Effector memory CD4-positive, alpha-beta T cell (primary cell): Measurements from ENCODE around the gene ARF1.
A peak's percentile ranks its signal among the peaks of the same experiment; 100 is the strongest.

Experiments used
- DNase-seq, 3 donors: peaks; one replicate each; pipeline ENCODE4 v3.0.0-alpha.2; 2020
- H3K27ac ChIP-seq: 2 replicates; pipeline ENCODE4 v1.7.0; 2013; ENCODE audit warnings: mild to moderate bottlenecking, low read length, moderate library complexity; ENCODE audit not compliant: insufficient read depth, poor library complexity, severe bottlenecking
- H3K27me3 ChIP-seq: replicated peaks from 2 replicates; pipeline ENCODE4 v1.7.0; 2013; ENCODE audit warnings: mild to moderate bottlenecking, low read length; ENCODE audit not compliant: insufficient read depth, control insufficient read depth, poor library complexity, severe bottlenecking
- H3K36me3 ChIP-seq: 2 replicates; pipeline ENCODE4 v1.7.0; 2013; ENCODE audit warnings: mild to moderate bottlenecking, low read length, moderate library complexity; ENCODE audit not compliant: control insufficient read depth, insufficient read depth
- H3K4me1 ChIP-seq: 2 replicates; pipeline ENCODE4 v1.7.0; 2013; ENCODE audit warnings: low read length, mild to moderate bottlenecking; ENCODE audit not compliant: control insufficient read depth, insufficient read depth, poor library complexity, severe bottlenecking
- H3K4me3 ChIP-seq: 2 replicates; pipeline ENCODE4 v1.7.0; 2013; ENCODE audit warnings: low read length, low read depth, mild to moderate bottlenecking; ENCODE audit not compliant: insufficient read depth, poor library complexity, severe bottlenecking
- H3K9me3 ChIP-seq: 2 replicates; pipeline ENCODE4 v1.7.0; 2013; ENCODE audit warnings: mild to moderate bottlenecking, low read length, moderate library complexity; ENCODE audit not compliant: control insufficient read depth

Gene ARF1

GRCh38 chr1:228095161-228095560 is 12.7 kb downstream of the ARF1 start:
- Histone ChIP-seq H3K27me3 (no peaks in the 10 kb centered on the region), H3K36me3 (peaks cover 47% of the 10 kb centered on the region), H3K27ac (no peak overlapping the region)

DNA sequence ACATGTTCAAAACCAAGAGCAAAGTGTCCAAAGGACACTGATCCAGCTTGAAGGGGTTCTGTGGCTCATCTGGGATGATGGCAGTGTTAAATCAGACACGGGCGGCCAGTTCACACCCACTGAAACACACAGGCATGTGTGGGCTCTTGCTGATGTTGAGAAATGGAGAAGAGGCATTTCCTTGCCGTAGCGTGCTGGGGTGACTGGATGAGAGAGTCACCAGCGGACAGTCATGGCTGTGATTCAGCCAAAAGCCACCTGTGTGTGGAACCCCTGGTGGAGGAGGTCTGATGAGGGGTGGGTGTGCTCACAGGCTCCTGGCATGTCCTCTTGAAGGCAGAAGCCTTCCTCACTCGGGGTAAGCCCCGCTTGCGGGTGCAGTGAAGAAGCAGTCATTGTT is 13.4 kb downstream of the ARF1 start:
- DNase-seq: no peak
- Histone ChIP-seq H3K36me3 (peaks cover 49% of the 10 kb centered on the region), H3K27ac (no peak overlapping the region), H3K27me3 (no peaks in the 10 kb centered on the region), H3K4me3 (no peak overlapping the region), H3K9me3 (peaks cover 4% of the 10 kb centered on the region), H3K4me1 (peaks cover 11% of the 10 kb centered on the region)

More at GRCh38 chr1:228095161-228095560, 12.7 kb downstream of the ARF1 start:
- no peak overlapping the region for H3K4me3 ChIP-seq
- no peak for DNase-seq
- H3K4me1 ChIP-seq: peaks cover 19% of the 10 kb centered on the region
- peaks cover 4% of the 10 kb centered on the region for H3K9me3 ChIP-seq

GRCh38 chr1:228096416-228097332 is 14.2 kb downstream of the ARF1 start:
- no peak overlapping the region for H3K27ac ChIP-seq
- no peak for DNase-seq

DNA sequence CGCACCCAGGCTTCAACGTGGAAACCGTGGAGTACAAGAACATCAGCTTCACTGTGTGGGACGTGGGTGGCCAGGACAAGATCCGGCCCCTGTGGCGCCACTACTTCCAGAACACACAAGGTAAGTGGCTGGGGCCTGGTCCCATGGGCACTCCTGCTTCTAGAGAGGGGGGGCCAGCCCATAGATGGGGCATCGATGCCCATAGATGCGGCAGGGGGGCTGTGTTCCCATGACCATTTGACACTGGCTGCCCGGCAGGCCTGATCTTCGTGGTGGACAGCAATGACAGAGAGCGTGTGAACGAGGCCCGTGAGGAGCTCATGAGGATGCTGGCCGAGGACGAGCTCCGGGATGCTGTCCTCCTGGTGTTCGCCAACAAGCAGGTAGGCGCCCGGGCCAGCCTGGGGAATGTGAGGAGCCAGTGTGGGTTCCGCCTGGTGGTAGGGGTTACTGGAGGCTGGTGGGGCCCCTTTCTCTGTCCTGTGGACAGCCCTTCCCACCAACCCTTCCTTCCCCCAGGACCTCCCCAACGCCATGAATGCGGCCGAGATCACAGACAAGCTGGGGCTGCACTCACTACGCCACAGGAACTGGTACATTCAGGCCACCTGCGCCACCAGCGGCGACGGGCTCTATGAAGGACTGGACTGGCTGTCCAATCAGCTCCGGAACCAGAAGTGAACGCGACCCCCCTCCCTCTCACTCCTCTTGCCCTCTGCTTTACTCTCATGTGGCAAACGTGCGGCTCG is 15.0 kb downstream of the ARF1 start:
- Histone ChIP-seq H3K27ac (no peak overlapping the region), H3K9me3 (peaks cover 4% of the 10 kb centered on the region), H3K36me3 (peaks cover 50% of the 10 kb centered on the region), H3K4me1 (peaks cover 9% of the 10 kb centered on the region), H3K27me3 (no peaks in the 10 kb centered on the region), H3K4me3 (no peak overlapping the region)
- no peak for DNase-seq

More at GRCh38 chr1:228096416-228097332, 14.2 kb downstream of the ARF1 start:
- Histone ChIP-seq H3K27me3 (no peaks in the 10 kb centered on the region), H3K4me1 (peaks cover 9% of the 10 kb centered on the region), H3K36me3 (peaks cover 50% of the 10 kb centered on the region), H3K4me3 (no peak overlapping the region), H3K9me3 (peaks cover 4% of the 10 kb centered on the region)

DNA sequence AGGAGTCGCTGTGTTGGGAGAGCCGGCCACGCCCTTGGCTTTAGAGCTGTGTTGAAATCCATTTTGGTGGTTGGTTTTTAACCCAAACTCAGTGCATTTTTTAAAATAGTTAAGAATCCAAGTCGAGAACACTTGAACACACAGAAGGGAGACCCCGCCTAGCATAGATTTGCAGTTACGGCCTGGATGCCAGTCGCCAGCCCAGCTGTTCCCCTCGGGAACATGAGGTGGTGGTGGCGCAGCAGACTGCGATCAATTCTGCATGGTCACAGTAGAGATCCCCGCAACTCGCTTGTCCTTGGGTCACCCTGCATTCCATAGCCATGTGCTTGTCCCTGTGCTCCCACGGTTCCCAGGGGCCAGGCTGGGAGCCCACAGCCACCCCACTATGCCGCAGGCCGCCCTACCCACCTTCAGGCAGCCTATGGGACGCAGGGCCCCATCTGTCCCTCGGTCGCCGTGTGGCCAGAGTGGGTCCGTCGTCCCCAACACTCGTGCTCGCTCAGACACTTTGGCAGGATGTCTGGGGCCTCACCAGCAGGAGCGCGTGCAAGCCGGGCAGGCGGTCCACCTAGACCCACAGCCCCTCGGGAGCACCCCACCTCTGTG is 15.9 kb downstream of the ARF1 start:
- peaks cover 50% of the 10 kb centered on the region for H3K36me3 ChIP-seq

GRCh38 chr1:228099331-228099732 is 16.8 kb downstream of the ARF1 start:
- DNase-seq: no peak
- H3K36me3 ChIP-seq: peaks cover 45% of the 10 kb centered on the region

More for the DNA sequence above, 15.9 kb downstream of the ARF1 start:
- peaks cover 4% of the 10 kb centered on the region for H3K9me3 ChIP-seq
- H3K4me3 ChIP-seq: no peak overlapping the region
- DNase-seq: no peak
- peaks cover 9% of the 10 kb centered on the region for H3K4me1 ChIP-seq
- no peaks in the 10 kb centered on the region for H3K27me3 ChIP-seq
- no peak overlapping the region for H3K27ac ChIP-seq

DNA sequence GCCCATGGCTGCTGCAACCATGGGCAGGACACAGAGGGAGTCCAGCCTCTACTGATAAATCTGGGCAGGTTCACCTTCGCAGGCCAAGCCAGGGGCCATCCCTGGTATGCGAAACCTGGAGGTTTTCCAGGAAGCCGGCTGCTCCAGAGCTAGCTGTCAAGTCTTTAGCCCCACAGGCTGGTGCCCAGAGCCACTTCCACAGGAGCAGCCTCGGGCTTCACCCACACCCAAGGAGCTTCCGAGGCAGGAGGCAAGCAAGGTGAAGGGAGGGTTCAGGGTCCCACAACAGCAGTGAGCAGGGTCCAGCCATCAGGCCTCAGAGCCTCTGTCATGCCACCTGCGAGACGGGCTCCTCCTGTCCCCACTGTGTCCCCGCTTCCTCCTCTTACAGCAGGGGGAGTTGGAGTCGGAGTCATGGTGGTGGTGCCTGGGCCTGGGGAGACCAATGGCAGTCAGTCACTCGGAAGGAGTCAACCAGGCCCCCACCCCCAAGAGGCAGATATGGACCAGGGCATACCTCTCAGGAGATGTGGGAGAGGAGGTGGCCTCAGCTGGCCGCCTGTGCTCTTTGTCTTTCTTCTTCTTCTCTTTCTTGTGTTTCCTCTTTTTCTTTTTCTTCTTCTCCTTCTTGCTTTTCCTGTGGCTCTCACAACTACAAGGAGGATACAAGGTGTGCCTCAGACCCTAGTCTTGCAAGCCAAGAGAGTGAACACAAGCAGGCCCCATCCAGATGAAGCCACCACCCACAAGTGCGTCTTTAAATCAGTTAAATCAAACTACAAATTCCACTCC is 18.5 kb downstream of the ARF1 start:
- peaks cover 9% of the 10 kb centered on the region for H3K4me1 ChIP-seq
- peak overlapping the region; percentile 91 for H3K27ac ChIP-seq
- peaks cover 48% of the 10 kb centered on the region for H3K36me3 ChIP-seq
- H3K4me3 ChIP-seq: peak overlapping the region; percentile 95
- no peaks in the 10 kb centered on the region for H3K9me3 ChIP-seq
- no peak for DNase-seq
- H3K27me3 ChIP-seq: no peaks in the 10 kb centered on the region

More at GRCh38 chr1:228099331-228099732, 16.8 kb downstream of the ARF1 start:
- Histone ChIP-seq H3K27ac (no peak overlapping the region), H3K4me1 (peaks cover 9% of the 10 kb centered on the region), H3K27me3 (no peaks in the 10 kb centered on the region), H3K9me3 (peaks cover 4% of the 10 kb centered on the region), H3K4me3 (no peak overlapping the region)

DNA sequence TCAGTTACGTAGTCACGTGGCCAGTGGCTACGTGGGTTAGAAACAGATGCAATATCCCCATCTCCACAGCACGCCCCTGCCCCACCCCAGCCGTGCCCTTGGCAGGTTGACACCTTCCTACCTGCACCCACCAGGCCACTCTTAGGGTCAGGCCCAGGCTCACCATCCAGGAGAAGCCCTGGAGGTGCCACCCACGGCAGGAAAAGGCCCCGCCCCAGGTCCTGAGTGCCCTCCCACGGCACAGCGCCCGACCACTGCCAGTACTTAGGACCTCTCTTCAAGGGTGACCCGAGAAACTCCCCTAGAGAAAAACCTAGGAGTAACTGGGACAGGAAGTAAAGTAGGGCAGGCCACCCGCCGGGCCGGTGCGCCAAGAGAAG is 19.1 kb downstream of the ARF1 start:
- Histone ChIP-seq H3K27me3 (no peaks in the 10 kb centered on the region), H3K27ac (peak overlapping the region; percentile 91), H3K9me3 (no peaks in the 10 kb centered on the region), H3K4me3 (peak overlapping the region; percentile 95), H3K36me3 (peaks cover 51% of the 10 kb centered on the region), H3K4me1 (peaks cover 9% of the 10 kb centered on the region)
- DNase-seq: peak in 2 of 3 donors; percentile 27 to 34

DNA sequence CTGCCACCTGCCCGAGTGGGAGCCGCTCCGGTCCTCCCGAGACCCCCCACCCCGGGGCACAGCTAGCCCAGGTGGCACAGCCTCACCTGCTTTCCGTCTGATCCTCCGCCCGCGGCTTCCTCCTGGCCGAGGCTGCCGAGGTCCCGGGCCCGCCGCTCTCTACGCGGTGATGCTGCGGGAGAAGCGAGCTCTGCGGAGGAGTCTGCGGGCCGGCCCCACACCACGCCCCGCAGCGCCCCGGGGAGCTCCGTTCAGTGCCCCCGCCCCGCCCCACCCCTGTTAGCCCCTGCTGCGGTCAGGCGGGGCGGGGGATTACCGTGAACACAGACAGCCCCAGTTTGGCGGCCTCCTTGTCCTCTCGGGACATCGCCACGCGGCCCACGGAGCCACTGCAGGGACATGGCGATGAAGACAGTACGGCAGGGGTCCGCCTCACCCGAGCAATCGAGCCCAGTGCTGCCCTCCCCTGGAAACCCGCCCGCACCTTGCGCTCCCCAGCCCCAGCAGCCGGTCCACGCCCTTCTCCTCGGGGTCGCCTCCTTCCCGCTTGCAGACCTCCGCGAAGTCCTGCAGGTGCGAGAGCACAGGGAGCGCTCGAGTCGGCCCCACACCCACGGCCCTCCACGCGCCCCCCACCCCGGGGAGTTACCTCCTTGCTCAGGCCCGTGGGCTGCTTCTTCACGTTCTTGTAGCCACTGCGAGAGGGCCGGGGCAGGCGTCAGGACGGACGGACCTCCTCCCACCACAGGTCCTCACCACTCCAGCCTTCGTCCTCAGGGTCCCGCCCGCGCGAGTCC is 19.7 kb downstream of the ARF1 start:
- Histone ChIP-seq H3K27ac (peak overlapping the region; percentile 91), H3K36me3 (peaks cover 50% of the 10 kb centered on the region), H3K27me3 (no peaks in the 10 kb centered on the region), H3K4me3 (peak overlapping the region; percentile 95), H3K4me1 (peaks cover 9% of the 10 kb centered on the region), H3K9me3 (no peaks in the 10 kb centered on the region)
- peak; percentile 53 to 60 (median 59) for DNase-seq
